NB4 (cell line): ENCODE data around the gene RGR.

ENCODE experiments used
- DNase-seq: peaks from one replicate; pipeline ENCODE4 v3.0.0; 2010; ENCODE audit warnings: low read depth
- H3K4me3 ChIP-seq: one replicate; pipeline ENCODE4 v1.5.1; 2011; ENCODE audit warnings: mild to moderate bottlenecking, low read depth, low read length, moderate library complexity
- CTCF ChIP-seq: IDR thresholded peaks from one replicate; pipeline ENCODE4 v1.5.1; 2012; ENCODE audit warnings: low read depth, low read length
- MYC ChIP-seq: IDR thresholded peaks from 2 replicates; pipeline ENCODE4 v1.6.1; 2011; ENCODE audit warnings: low read depth, low read length
- POLR2A ChIP-seq: IDR thresholded peaks from 2 replicates; pipeline ENCODE4 v1.6.1; 2011; ENCODE audit warnings: mild to moderate bottlenecking; ENCODE audit not compliant: insufficient read length; ENCODE audit errors: extremely low read depth
- TF ChIP-seq, protein P1 (sequence below): IDR thresholded peaks from 2 replicates; pipeline ENCODE4 v1.6.1; 2011; ENCODE audit warnings: low read depth, low read length

RGR gene

GRCh38 chr10:84243759-84244158 lies 1.1 kb upstream of the RGR start:
- H3K4me3 ChIP-seq = no peak overlapping the region
- no peak for TF ChIP-seq CTCF
- TF ChIP-seq, protein P1, sequence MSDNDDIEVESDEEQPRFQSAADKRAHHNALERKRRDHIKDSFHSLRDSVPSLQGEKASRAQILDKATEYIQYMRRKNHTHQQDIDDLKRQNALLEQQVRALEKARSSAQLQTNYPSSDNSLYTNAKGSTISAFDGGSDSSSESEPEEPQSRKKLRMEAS = no peak
- no peak for TF ChIP-seq POLR2A
- TF ChIP-seq MYC = no peak
- DNase-seq = no peak

DNA sequence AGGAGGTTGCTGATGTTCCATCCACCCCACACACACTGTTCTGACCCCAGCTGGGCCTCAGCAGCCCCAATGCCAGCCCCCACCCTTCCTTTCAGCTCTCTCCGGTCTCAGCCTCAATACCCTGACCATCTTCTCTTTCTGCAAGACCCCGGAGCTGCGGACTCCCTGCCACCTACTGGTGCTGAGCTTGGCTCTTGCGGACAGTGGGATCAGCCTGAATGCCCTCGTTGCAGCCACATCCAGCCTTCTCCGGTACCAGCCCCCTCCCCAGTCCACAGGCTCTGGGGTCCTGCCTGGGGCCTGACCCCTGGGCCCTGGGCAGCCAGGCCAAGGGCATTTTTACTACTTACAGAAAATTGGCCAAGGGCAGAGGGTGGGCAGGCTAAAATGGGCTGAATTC lies 2.6 kb downstream of the RGR start:
- TF ChIP-seq CTCF (no peak), MYC (no peak)
- TF ChIP-seq, protein P1 = no peak
- DNase-seq = no peak
- no peak overlapping the region for H3K4me3 ChIP-seq

DNA sequence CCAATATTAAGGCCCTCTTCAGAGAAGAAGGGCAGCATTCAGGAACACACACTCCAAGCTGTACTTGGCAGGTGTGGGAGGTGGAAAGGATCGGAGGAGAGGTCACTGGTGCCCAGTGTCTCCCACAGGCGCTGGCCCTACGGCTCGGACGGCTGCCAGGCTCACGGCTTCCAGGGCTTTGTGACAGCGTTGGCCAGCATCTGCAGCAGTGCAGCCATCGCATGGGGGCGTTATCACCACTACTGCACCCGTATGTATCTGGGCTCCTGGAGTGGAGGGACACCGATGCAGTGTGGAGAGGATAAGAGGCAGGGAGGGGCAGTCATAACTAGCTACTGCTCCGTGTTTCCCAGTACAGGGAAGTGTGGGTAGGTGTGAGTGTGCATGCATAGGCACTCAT lies 3.9 kb downstream of the RGR start:
- no peak for DNase-seq
- TF ChIP-seq CTCF = no peak
- no peak for TF ChIP-seq POLR2A
- TF ChIP-seq, protein P1 = no peak
- no peak for TF ChIP-seq MYC
- H3K4me3 ChIP-seq = no peak overlapping the region

DNA sequence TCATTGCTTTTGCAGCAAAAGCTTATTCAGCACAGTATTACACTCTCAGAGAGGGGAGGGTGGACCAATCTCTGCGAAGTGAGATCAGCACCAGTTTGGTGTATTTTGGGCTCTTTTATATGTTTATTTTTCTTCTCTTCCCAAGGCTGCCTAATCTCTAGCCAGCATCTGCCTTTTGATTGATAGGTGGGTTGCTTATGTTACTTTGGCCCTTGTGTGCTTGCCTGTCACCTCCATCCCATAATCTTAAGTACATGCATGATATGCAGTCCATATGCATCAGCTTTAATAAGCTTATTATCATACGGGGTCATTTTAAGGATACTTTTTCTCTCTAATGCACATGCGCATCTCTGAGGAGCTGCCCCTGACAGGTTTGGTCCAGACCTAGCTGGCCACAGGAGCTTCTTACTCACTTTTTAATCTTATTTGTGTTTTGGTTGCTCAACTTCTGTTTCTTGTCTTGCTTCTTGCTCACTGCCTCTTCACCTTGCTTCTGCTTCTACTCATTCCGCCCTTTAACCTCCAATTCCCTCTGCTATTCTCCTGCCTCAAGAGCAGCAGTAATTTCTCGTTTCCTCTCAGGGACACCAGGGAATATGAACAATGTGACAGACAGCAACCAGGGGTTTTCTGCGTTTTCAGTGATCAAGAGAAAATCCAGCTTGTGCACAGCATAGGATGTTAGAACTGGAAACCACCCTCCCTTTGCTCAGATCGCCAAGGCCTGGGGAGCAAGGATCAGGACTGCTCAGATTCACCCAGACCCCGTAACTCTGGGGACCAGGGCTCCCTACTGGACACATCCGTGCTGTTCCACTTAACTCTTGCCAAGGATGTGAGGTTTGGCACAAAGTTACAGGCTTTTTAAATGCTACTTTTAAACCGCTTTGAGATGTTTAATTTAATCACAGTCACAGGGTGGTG lies 10.0 kb downstream of the RGR start:
- TF ChIP-seq POLR2A = no peak
- TF ChIP-seq MYC = no peak
- TF ChIP-seq, protein P1 = no peak
- no peak for DNase-seq

GRCh38 chr10:84256510-84257342 lies 11.9 kb downstream of the RGR start:
- TF ChIP-seq CTCF (peak; percentile 30), POLR2A (no peak)
- TF ChIP-seq, protein P1 = no peak
- DNase-seq = peak; percentile 49
- no peak overlapping the region for H3K4me3 ChIP-seq

More for the DNA sequence above, 10.0 kb downstream of the RGR start:
- no peak overlapping the region for H3K4me3 ChIP-seq

DNA sequence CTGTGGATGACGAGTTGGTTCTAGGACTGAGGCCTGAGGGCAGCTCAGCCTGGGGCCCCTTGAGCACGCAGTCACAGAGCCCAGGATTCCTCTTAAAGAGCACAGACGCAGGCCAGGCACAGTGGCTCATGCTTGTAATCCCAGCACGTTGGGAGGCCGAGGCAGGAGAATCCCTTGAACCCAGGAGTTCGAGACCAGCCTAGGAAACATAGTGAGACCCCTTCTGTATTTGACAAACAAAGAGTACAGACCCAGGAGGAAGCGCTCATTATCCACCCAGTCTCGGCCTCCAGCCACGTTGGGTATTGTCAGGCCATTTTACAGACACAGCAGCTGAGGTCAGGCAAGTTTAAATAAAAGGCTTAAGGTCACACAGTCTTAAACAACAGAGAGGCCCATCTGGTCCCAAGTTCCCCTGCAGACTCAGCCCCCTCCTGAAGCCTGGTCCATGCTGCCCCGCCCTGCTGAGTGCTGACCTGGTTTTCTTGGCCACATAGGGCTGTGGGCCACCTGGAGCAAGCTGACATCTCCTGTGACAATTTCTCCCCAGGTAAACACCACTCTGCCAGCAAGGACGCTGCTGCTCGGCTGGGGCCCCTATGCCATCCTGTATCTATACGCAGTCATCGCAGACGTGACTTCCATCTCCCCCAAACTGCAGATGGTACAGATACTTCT lies 12.6 kb downstream of the RGR start:
- TF ChIP-seq CTCF = no peak
- no peak for TF ChIP-seq POLR2A
- no peak for TF ChIP-seq MYC
- TF ChIP-seq, protein P1 = no peak
- no peak for DNase-seq
- H3K4me3 ChIP-seq = no peak overlapping the region
